GM21786 (cell line): ENCODE measurements around the gene SLCO6A1.

Experiments
- ATAC-seq: cut with Tn5 transposase; IDR thresholded peaks from one replicate; pipeline ENCODE4 v1.9.1; 2021; ENCODE audit not compliant: unreplicated experiment

SLCO6A1 gene

DNA sequence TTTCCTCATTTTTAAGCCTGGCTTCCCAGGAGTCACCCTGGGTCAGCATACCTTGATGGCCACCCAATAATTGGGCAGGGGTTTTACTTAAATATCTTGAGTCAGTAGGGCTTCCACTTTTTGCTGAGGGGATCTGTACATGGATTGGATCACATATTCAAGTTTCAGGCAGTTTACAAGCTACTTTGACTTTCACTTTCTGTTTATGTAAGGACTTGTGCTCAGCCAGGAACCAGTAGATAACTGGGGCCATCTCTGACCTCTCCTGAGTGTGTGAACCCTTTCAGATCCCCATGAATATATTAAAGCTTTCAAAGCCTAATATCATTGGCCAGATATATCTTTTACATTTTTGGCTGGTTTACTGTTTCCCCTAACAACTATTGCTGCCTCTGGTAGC lies 45.1 kb downstream of the SLCO6A1 start:
- ATAC-seq: peak; percentile 97

DNA sequence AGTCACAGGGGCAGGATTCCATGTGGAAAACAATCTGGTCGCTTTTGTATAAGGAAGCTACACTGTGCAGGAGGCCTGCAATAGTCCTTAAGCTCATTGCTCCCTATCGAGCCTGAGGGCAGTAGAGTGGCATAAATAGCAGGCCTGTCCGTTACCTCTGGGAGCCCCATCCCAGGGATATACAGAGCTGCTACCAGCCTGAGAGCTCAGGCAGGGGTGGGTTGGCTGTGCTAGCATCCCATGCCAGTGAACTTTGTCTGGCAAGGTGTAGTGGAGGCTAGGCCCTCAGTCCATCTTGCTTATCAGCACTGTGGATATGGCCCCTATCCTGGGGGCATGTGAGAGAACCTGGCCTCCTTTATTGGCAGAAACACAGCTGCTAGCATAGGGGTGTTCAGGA lies 47.7 kb downstream of the SLCO6A1 start:
- ATAC-seq: no peak

GRCh38 chr5:102450313-102450990 lies 48.3 kb downstream of the SLCO6A1 start:
- ATAC-seq: no peak

GRCh38 chr5:102433473-102433872 lies 65.3 kb downstream of the SLCO6A1 start:
- ATAC-seq: no peak

DNA sequence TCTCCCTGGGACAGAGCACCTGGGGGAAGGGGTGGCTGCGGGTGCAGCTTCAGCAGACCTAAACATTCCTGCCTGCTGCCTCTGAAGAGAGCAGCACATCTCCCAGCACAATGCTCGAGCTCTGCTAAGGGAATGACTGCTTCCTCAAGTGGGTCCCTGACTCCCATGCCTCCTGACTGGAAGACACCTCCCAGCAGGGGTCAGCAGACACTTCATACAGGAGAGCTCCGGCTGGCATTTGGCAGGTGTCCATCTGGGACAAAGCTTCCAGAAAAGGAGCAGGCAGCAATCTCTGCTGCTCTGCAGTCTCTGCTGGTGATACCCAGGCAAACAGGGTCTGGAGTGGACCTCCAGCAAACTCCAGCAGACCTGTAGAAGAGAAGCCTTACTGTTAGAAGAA lies 77.2 kb downstream of the SLCO6A1 start:
- ATAC-seq: no peak

- no peak for ATAC-seq
Measured at GRCh38 chr5:102418531-102418930, 80.3 kb downstream of the SLCO6A1 start.

GRCh38 chr5:102414448-102414847 lies 84.4 kb downstream of the SLCO6A1 start:
- no peak for ATAC-seq

GRCh38 chr5:102388235-102388634 lies 110.6 kb downstream of the SLCO6A1 start:
- no peak for ATAC-seq

- ATAC-seq: no peak
Measured at GRCh38 chr5:102385365-102385764, 113.4 kb downstream of the SLCO6A1 start.

DNA sequence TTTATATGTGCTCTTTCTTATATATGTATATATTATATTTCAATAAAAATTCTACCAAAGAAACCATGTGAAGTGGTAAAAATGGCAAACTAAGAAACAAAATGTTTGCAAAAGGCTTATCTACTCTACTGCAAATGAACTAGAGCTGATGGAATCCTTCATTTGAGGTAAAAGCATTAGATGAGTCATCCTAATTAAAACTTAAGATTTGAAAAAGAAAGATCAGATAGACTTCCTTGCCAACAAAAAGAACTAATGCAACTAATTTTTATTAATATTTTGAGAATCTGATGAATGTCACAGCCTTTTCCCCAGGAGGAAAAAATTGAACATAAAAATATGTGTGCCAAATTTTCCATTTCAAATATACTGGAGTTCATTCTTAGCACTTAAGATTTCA lies 118.6 kb downstream of the SLCO6A1 start:
- no peak for ATAC-seq

GRCh38 chr5:102375876-102376275 lies 122.9 kb downstream of the SLCO6A1 start:
- no peak for ATAC-seq

DNA sequence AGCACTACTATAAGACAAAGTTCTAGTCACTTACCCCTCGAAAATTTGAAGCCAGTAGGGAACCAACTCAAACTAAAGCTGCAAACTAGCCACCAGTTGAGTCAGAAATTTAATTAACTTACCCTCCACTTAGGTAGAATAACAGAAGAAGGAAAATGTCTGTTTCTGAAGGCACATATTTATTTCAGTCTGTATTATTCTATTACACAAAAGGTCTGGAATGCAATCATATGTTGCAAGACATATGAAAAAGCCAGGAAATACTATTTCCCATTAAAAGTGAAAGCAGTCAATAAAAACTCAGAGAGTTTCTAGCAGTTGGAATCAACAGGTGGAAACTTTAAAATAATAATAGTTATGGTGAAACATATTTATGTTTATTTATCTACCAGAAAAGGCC lies 123.5 kb downstream of the SLCO6A1 start:
- no peak for ATAC-seq

- ATAC-seq: no peak
Measured at GRCh38 chr5:102368392-102368791, 130.4 kb downstream of the SLCO6A1 start.

- ATAC-seq: no peak
Measured at GRCh38 chr5:102341681-102342288, 157.0 kb downstream of the SLCO6A1 start.

DNA sequence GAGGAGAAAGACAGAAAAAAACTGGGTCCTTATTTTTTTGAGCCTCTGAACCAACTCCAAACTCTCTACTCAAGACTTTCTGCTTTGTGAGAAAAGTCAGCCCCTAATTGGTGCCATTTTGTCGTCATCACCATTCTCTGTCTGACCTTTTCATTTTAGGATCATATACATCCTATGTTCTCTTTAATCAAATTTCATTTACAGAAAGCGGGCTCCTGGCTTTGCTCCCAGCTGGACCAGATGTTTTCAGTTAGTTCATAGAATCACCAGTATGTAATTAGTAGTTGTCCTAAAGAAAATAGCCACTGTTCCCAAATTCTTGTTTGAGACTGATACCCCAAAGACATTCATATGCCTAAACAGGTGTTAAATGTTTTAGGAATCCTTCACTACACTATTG lies 174.1 kb downstream of the SLCO6A1 start:
- ATAC-seq: no peak
